ENCODE measurements around the gene IKBKE. TPM values are rescaled to one million over a fixed set of nuclear protein-coding genes. Genes with fewer than 3 reads are reported as not detected.

Gene IKBKE
- polyA plus RNA-seq, 1 donor (not counting 4 experiments of a cell fraction or from before 2014, with no cell fraction given): 8.9 TPM

GRCh38 chr1:206532368-206532767, 62.1 kb downstream of the IKBKE start:
- Histone ChIP-seq H3K4me2 (ENCODE audit: control insufficient read depth, extremely low read depth, insufficient read depth, low read depth, low read length) (no peak overlapping the region), H3K36me3 (ENCODE audit: control insufficient read depth in 2 of 2, extremely low read depth in 1 of 2, insufficient read depth in 2 of 2, low read length in 2 of 2) (no peaks in the 10 kb centered on the region), H3K9me1 (ENCODE audit: control insufficient read depth, extremely low read depth, insufficient read depth, low read length) (no peaks in the 10 kb centered on the region), H3K27me3 (ENCODE audit: control insufficient read depth, extremely low read depth, insufficient read depth, low read length) (no peaks in the 10 kb centered on the region), H3K4me1 (ENCODE audit: control insufficient read depth, extremely low read depth, insufficient read depth, low read length) (peaks cover 3% of the 10 kb centered on the region), H2AFZ (ENCODE audit: control insufficient read depth, low read length) (no peak overlapping the region), H3K4me3 (ENCODE audit: control insufficient read depth in 2 of 3, extremely low read depth in 1 of 3, insufficient read depth in 2 of 3, low read depth in 1 of 3, low read length in 3 of 3) (no peak overlapping the region), H3K9ac (ENCODE audit: control insufficient read depth, extremely low read depth, insufficient read depth, low read length) (no peak overlapping the region), H4K20me1 (ENCODE audit: control insufficient read depth, extremely low read depth, insufficient read depth, low read length) (no peaks in the 10 kb centered on the region), H3K9me3 (ENCODE audit: control insufficient read depth, low read depth, low read length) (no peaks in the 10 kb centered on the region), H3K27ac (ENCODE audit: control insufficient read depth, insufficient read depth, low read length) (no peak overlapping the region), H3K79me2 (ENCODE audit: control insufficient read depth, insufficient read depth, low read length) (no peaks in the 10 kb centered on the region)
- DNase-seq (ENCODE audit: low read depth, low spot score): no peak
- FAIRE-seq: no peak
- dilution Hi-C loops (cut with MboI; ENCODE audit: extremely low pct_ligation_motif_present, low sequenced_read_pairs): no loop called here
- TF ChIP-seq EZH2 (IDR thresholded peaks at IDR 0.05; ENCODE audit: low read length) (no peak), CTCF (optimal IDR thresholded peaks at IDR 0.05 in 1 of 3, IDR thresholded peaks at IDR 0.05 in 1 of 3, conservative IDR thresholded peaks at IDR 0.05 in 1 of 3; ENCODE audit: extremely low read depth in 1 of 3, insufficient read depth in 2 of 3, low read length in 3 of 3) (no peak)

- Histone ChIP-seq H3K9ac (ENCODE audit: control insufficient read depth, extremely low read depth, insufficient read depth, low read length) (no peak overlapping the region), H3K27me3 (ENCODE audit: control insufficient read depth, extremely low read depth, insufficient read depth, low read length) (no peaks in the 10 kb centered on the region), H2AFZ (ENCODE audit: control insufficient read depth, low read length) (no peak overlapping the region), H4K20me1 (ENCODE audit: control insufficient read depth, extremely low read depth, insufficient read depth, low read length) (no peaks in the 10 kb centered on the region), H3K36me3 (ENCODE audit: control insufficient read depth in 2 of 2, extremely low read depth in 1 of 2, insufficient read depth in 2 of 2, low read length in 2 of 2) (peaks cover 0 to 3% of the 10 kb centered on the region in 2 experiments), H3K27ac (ENCODE audit: control insufficient read depth, insufficient read depth, low read length) (no peak overlapping the region), H3K4me1 (ENCODE audit: control insufficient read depth, extremely low read depth, insufficient read depth, low read length) (peaks cover 3% of the 10 kb centered on the region), H3K9me3 (ENCODE audit: control insufficient read depth, low read depth, low read length) (no peaks in the 10 kb centered on the region), H3K4me2 (ENCODE audit: control insufficient read depth, extremely low read depth, insufficient read depth, low read depth, low read length) (no peak overlapping the region), H3K79me2 (ENCODE audit: control insufficient read depth, insufficient read depth, low read length) (no peaks in the 10 kb centered on the region), H3K4me3 (ENCODE audit: control insufficient read depth in 2 of 3, extremely low read depth in 1 of 3, insufficient read depth in 2 of 3, low read depth in 1 of 3, low read length in 3 of 3) (no peak overlapping the region), H3K9me1 (ENCODE audit: control insufficient read depth, extremely low read depth, insufficient read depth, low read length) (no peaks in the 10 kb centered on the region)
- DNase-seq (ENCODE audit: low read depth, low spot score): no peak
- no peak for TF ChIP-seq CTCF (optimal IDR thresholded peaks at IDR 0.05 in 1 of 3, IDR thresholded peaks at IDR 0.05 in 1 of 3, conservative IDR thresholded peaks at IDR 0.05 in 1 of 3; ENCODE audit: extremely low read depth in 1 of 3, insufficient read depth in 2 of 3, low read length in 3 of 3)
- TF ChIP-seq EZH2 (IDR thresholded peaks at IDR 0.05; ENCODE audit: low read length): no peak
- dilution Hi-C loops (cut with MboI; ENCODE audit: extremely low pct_ligation_motif_present, low sequenced_read_pairs): no loop called here
- no peak for FAIRE-seq
These were observed 64.3 kb downstream of the IKBKE start for GRCh38 chr1:206534552-206534951.

All from keratinocyte (primary cell).